SH-SY5Y (cell line): Measurements from ENCODE around the gene RNF144B.

Experiments used
- GATA2 ChIP-seq: IDR thresholded peaks from 2 replicates; pipeline ENCODE4 v1.6.1; 2011; ENCODE audit warnings: mild to moderate bottlenecking, low read depth, low read length
- GATA3 ChIP-seq: IDR thresholded peaks from 2 replicates; pipeline ENCODE4 v1.6.1; 2011; ENCODE audit warnings: low read depth, mild to moderate bottlenecking, low read length, moderate library complexity

The RNF144B gene

DNA sequence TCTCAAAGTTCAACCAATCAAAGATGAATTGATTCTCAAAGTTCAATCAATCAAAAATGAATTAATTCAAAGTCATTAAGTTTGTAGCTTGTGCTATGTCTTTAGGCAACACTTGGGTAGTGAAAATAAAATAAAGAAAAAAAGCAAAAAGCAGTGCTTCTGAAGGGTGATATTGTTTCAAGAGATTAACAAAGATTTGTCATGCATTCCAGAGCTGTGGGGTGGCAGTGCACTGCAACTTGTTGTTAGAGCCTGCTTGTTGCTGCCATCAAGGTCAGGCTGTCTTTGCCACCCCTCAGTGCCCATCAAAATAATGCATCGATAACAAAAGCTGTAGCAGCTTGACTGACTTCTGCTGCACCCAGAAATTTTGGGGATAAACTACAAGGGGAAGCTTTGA is 128.6 kb downstream of the RNF144B start:
- TF ChIP-seq GATA3 (no peak), GATA2 (no peak)
